Fibroblast of skin of left biceps (primary cell): ENCODE results near the gene FCER2.
"Not testable (repeated sequence)": the region's sequence is repeated elsewhere in the genome, so short reads cannot be mapped to it uniquely, and the experiment has no call there.

Experiments used
- DNase-seq, 2 experiments: peaks; one replicate each; pipeline ENCODE4 v3.0.0-alpha.2; 2013; ENCODE audit warnings: low read depth in 2 of 2

FCER2 gene

DNA sequence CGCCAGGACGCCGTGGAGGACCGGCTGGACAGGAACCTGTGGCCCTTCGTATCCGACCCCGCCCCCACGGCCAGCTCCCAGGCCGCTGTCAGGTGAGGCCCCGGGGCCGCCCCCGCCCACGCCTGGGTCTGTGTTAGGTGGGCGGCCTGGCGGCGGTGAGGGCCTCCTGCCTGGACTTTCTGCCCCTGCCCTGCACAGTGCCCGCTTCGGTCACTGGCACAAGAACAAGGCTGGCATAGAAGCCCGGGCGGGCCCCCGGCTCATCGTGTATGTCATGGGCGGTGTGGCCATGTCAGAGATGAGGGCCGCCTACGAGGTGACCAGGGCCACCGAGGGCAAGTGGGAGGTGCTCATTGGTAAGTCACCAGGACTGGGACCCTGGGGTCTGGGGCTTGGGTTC, 54.8 kb downstream of the FCER2 start:
- DNase-seq = no peak

DNA sequence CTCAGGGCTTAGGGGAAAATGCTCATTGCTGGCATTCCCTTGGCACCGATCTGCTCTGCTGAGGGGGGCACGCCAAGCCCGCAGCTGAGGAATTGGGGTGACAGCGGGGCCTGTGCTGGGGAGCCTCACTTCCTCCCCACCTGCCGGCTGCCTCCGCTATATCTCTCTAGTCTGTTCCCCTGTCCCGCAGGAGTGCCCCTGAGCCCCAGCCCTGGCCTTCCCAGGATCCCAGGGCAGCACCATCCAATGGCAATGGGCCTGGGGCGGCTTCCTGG, 55.6 kb downstream of the FCER2 start:
- no peak for DNase-seq

DNA sequence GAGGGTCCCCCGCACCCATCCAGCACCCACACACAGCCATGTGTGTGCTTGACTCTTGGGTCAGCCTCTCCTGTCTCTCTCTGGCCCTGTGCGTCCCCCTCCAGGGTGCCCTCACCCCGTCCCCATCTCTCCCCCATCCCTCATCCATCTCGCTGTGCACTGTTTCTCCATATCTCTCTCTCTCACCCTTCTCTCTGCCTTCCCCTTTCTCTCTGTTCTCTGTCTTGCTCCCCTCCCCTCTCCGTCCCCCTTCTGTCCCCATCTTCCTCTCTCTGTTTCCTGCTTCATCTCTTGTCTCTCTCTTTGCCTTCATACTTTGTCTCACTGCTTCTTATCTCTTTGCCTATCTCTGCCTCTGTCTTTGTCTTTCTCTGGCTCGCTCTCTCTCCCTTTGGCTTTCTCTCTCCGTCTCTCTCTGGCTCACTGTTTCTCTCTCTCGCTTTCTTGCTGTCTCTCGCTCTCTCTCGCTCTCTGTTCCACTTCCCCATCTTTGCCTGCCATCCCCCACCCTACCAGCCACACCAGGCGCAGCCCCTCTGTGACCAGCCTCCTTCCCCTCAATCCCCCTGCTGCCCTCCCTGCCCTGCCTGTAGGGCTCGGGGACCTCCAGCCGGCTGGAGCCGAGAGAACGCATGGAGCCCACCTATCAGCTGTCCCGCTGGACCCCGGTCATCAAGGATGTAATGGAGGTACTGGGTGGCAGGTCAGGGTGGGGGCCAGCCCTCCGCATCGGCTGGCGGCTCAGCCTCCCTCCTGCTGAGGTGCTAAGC, 56.1 kb downstream of the FCER2 start:
- no peak for DNase-seq

DNA sequence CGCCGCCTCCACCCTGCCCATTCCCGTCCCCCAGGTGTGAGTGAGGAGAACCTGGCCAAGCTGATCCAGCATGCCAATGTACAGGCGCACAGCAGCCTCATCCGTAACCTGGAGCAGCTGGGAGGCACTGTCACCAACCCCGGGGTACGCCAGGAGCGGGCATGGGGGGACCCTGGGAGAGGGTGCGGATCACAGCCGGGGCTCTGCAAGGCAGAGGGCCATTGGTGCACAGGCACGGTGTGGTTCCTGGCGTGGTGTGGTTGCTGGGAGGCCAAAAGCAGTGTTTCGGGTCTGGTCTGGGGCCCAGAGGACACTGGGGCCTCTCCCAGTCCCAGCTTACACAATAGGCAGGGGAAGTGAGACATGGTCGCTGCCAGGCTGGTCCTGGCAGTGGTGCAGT, 56.8 kb downstream of the FCER2 start:
- no peak for DNase-seq

DNA sequence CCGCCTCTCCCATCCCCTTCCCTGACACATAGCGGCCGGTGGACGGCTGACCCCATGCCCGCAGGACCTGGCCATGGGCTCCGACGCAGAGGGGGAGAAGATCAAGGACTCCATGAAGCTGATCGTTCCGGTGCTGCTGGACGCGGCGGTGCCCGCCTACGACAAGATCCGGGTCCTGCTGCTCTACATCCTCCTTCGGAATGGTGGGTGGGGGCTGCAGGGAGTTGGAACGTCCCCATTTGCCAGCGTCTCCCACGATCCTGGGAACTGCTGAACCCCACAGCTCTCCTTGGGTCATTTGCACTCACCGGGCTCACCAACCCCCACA, 57.4 kb downstream of the FCER2 start:
- no peak for DNase-seq

DNA sequence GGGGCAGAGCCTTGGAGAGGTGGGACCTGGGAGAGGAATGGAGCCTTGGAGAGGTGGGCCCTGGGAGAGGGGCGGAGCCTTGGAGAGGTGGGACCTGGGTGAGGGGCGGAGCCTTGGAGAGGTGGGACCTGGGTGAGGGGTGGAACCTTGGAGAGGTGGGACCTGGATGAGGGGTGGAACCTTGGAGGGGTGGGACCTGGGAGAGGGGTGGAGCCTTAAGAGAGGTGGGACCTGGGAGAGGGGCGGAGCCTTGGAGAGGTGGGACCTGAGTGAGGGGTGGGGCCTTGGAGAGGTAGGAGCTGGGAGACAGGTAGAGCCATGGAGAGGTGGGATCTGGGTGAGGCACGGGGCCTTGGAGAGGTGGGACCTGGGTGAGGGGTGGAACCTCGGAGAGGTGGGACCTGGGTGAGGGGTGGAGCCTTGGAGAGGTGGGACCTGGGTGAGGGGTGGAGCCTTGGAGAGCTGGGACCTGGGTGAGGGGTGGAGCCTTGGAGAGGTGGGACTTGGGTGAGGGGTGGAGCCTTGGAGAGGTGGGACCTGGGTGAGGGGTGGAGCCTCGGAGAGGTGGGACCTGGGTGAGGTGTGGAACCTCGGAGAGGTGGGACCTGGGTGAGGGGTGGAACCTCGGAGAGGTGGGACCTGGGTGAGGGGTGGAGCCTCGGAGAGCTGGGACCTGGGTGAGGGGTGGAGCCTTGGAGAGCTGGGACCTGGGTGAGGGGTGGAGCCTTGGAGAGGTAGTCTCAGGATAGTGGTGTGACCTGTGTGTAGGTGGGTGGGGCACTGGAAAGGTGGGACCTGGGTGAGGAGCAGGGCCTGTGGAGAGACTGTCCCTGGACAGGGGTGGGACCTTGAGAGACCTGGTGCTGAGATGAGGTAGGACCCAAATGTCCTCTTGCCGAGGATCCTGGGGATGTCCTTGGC, 58.0 kb downstream of the FCER2 start:
- not testable (repeated sequence) for DNase-seq

DNA sequence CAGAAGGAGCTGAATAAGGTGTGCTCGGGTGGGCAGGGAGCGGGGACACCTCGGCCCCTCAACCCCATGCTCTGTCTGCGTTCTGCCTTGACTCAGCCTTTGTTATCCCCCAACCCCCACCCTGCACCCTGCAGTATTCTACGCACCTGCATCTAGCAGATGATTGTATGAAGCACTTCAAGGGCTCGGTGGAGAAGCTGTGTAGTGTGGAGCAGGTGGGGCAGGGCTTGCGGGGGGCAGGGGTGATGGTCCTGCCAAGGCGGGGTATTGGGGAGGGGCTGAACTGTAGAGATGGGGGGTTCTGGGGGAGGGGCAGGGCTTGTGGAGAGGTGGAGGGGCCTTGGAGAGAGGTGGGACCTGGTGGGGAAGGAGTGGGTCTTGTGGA, 58.9 kb downstream of the FCER2 start:
- no peak for DNase-seq

DNA sequence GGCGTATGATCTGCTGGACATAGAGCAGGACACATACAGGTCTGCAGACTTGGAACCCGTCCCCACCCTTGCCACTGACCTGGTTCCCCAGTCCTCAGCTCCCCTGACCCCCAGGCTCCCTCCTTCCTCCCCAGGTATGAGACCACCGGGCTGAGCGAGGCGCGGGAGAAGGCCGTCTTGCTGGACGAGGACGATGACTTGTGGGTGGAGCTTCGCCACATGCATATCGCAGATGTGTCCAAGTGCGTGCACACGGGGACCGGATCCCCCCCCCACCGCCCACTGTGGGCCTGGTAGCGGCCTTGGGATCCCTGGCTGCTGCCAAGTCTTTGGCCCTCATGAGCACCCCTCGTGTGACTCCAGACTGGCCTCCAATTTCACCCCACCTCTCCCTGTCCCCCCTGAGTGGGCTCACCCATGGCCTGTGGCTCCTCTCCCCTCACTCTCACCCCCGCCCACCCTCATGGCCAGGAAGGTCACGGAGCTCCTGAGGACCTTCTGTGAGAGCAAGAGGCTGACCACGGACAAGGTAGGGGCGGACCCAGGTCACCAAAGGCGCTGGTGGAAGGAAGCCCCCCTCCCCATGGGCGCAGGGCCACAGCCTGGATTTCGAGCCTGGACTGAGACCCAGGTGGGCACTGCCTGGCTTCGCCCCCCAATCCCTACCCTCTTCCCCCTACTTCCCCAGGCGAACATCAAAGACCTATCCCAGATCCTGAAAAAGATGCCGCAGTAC, 59.5 kb downstream of the FCER2 start:
- DNase-seq = no peak

DNA sequence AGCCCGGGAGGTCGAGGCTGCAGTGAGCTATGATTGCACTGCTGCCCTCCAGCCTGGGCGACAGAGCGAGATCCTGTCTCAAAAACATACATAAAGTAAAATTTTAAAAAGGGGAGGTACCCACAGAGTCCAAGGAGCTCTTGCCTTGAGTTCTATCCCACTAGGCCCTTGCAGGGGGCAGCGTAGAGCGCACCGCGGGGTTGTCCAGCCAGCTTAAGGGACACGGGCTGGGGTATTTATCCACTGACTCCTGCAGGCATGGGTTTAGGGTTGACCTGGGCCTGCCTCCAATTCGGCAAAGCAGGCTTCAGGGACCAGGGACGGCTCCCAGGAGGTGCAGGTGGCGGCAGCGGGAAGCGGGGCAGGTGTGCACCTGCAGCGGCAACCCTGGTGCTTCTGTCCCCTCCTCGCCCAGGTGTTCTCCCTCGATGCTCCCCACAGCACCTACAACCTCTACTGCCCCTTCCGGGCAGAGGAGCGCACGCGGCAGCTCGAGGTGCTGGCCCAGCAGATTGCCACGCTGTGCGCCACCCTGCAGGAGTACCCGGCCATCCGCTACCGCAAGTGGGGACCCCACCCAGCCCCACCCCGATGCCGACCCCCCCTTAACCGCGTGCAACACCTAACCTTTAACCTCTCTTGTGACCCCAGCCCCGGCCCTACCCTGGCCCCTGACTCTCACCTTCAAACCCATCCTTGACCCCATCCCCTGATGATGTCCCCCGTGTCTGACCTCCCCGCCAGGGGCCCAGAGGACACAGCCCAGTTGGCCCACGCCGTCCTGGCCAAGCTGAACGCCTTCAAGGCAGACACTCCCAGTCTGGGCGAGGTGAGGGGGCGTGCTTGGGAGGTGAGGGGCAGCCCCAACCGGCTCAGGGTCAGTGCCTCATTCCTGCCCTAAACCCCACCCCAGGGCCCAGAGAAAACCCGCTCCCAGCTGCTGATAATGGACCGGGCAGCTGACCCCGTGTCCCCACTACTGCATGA, 60.3 kb downstream of the FCER2 start:
- DNase-seq = no peak

DNA sequence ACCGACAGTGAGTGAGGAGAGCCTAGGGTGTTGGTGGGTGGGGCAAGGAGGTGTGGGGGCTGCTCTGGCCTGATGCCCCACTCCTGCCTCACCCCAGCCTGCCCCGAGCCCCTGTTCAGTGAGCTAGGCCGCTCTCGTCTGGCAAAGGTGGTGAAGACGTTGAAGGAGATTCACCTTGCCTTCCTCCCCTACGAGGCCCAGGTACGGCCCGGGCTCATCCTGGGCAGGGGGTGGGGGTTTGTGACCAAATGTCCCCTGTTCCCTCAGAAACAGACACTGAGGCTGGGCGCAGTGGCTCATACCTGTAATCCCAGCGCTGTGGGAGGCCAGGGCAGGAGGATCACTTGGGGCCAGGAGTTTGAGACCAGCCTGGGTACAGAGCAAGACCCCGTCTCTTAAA, 61.1 kb downstream of the FCER2 start:
- DNase-seq = no peak

DNA sequence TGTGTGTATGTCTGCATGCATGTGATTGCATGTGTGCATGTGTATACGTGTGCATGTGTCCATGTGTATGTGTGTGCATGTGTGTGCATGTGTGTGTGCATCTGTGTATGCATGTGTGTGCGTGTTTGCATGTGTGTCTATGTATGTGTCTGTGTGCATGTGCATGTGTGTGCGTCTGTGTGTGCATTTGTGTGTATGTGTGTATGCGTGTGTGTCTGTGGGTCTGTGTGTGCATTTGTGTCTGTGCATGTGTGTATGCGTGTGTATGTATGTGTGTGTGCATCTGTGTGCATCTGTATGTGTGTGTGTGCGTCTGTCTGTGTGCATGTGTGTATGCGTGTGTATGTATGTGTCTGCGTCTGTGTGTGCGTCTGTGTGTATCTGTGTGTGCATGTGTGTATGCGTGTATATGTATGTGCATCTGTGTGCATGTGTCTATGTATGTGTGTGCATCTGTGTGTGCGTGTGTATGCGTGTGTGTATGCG, 62.0 kb downstream of the FCER2 start:
- no peak for DNase-seq

DNA sequence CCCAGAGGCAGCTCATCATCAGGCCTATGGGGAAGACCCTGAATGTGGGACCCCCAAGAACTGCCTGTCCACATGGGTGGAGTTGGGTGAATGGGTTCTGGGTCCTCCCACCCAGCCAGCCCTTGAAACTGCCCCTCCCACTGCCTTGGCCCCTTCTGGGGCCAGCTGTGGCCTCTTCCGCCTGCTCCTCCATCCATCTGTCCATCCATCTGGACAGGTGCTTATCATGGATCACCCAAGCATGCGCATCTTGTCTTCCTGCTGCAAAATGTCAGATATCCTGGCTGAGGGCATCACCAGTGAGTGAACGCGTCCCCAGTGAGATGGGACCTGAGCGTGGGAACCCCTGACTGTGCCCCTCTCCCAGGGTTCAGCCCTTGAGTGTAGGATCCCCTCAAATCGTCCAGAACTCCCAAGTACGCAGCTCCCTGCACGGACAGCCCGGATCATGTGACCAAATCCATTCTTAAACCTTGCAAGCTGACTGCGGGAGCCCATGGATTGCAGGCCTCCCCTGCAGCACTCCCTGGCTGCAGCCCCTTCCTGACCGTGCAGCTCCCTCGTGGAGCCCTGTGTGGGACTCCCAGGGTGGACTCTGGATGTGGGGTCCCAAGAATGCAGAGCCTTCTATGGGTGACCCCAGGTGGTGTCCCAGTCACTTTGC, 63.0 kb downstream of the FCER2 start:
- DNase-seq = no peak
